ENCODE results near the gene ITSN1. TPM values are rescaled to one million over a fixed set of nuclear protein-coding genes. Genes with fewer than 3 reads are reported as not detected.
"Not testable (repeated sequence)": the region's sequence is repeated elsewhere in the genome, so short reads cannot be mapped to it uniquely, and the experiment has no call there.

The ITSN1 gene
- total and polyA plus RNA-seq, 12 donors = 20.0 to 60.5 (median 36.7) TPM

GRCh38 chr21:33721081-33721480, 78.8 kb downstream of the ITSN1 start:
- Histone ChIP-seq H3K36me3 (replicated peaks in 1 of 2) (peaks cover 0 to 14% of the 10 kb centered on the region in 2 donors), H3K27me3 (no peaks in the 10 kb centered on the region), H3K4me3 (no peak overlapping the region), H3K9me3 (replicated peaks in 1 of 3) (no peaks in the 10 kb centered on the region), H3K4me1 (replicated peaks in 1 of 2) (no peaks in the 10 kb centered on the region), H3K27ac (no peak overlapping the region)
- TF ChIP-seq CTCF (IDR thresholded peaks at IDR 0.05) = no peak
- TF ChIP-seq POLR2A (IDR thresholded peaks at IDR 0.05) = no peak
- no peak for DNase-seq
- WGBS, 4 donors = 91 to 97% (median 91%) methylated on average over 2 of the region's 2 CpGs
- intact Hi-C loops (cut with DNase I) = no loop called here

- WGBS, 4 donors = 90 to 100% (median 94%) methylated on average over 3 of the region's 3 CpGs
- H3K36me3 ChIP-seq (replicated peaks in 1 of 2) = peaks cover 0 to 12% of the 10 kb centered on the region in 2 donors
- DNase-seq; H3K4me1 ChIP-seq (replicated peaks in 1 of 2); H3K27me3 ChIP-seq; H3K4me3 ChIP-seq; H3K27ac ChIP-seq; H3K9me3 ChIP-seq (replicated peaks in 1 of 3); intact Hi-C loops (cut with DNase I): not testable (repeated sequence)
Measured at GRCh38 chr21:33729139-33729538, 86.8 kb downstream of the ITSN1 start.

- Histone ChIP-seq H3K4me3 (no peak overlapping the region), H3K36me3 (replicated peaks in 1 of 2) (peaks cover 0 to 7% of the 10 kb centered on the region in 2 donors), H3K27ac (no peak overlapping the region), H3K9me3 (replicated peaks in 1 of 3) (no peaks in the 10 kb centered on the region), H3K4me1 (replicated peaks in 1 of 2) (no peaks in the 10 kb centered on the region), H3K27me3 (no peaks in the 10 kb centered on the region)
- WGBS, 4 donors = 71 to 82% (median 72%) methylated on average over 2 of the region's 2 CpGs
- no peak for DNase-seq
- intact Hi-C loops (cut with DNase I) = no loop called here
- TF ChIP-seq CTCF (IDR thresholded peaks at IDR 0.05) = no peak
- no peak for TF ChIP-seq POLR2A (IDR thresholded peaks at IDR 0.05)
Measured at GRCh38 chr21:33729641-33730040, 87.3 kb downstream of the ITSN1 start.

- DNase-seq = no peak
- no peaks in the 10 kb centered on the region for H3K27me3 ChIP-seq
- H3K36me3 ChIP-seq (replicated peaks in 1 of 2) = peaks cover 0 to under 1% of the 10 kb centered on the region in 2 donors
- intact Hi-C loops (cut with DNase I) = no loop called here
- H3K4me1 ChIP-seq (replicated peaks in 1 of 2) = no peaks in the 10 kb centered on the region
- H3K9me3 ChIP-seq (replicated peaks in 1 of 3) = no peaks in the 10 kb centered on the region
- H3K4me3 ChIP-seq = no peak overlapping the region
- 77 to 89% (median 85%) methylated on average over 3 of the region's 3 CpGs for WGBS, 4 donors
- TF ChIP-seq POLR2A (IDR thresholded peaks at IDR 0.05) (no peak), CTCF (IDR thresholded peaks at IDR 0.05) (no peak)
- H3K27ac ChIP-seq = no peak overlapping the region
Measured at GRCh38 chr21:33731447-33731846, 89.1 kb downstream of the ITSN1 start.

GRCh38 chr21:33732038-33732437, 89.7 kb downstream of the ITSN1 start:
- Histone ChIP-seq H3K9me3 (replicated peaks in 1 of 3) (no peaks in the 10 kb centered on the region), H3K27me3 (no peaks in the 10 kb centered on the region), H3K4me3 (no peak overlapping the region), H3K27ac (no peak overlapping the region), H3K4me1 (replicated peaks in 1 of 2) (peaks cover 0 to 6% of the 10 kb centered on the region in 2 donors), H3K36me3 (replicated peaks in 1 of 2) (no peaks in the 10 kb centered on the region)
- 88 to 94% (median 92%) methylated on average over 3 of the region's 3 CpGs for WGBS, 4 donors
- intact Hi-C loops (cut with DNase I) = no loop called here
- DNase-seq = no peak
- TF ChIP-seq POLR2A (IDR thresholded peaks at IDR 0.05) (no peak), CTCF (IDR thresholded peaks at IDR 0.05) (no peak)
